Mesenchymal stem cell (in vitro differentiated cells and primary cell): ENCODE measurements around the gene PCNX3. TPM values are rescaled to one million over a fixed set of nuclear protein-coding genes. Genes with fewer than 3 reads are reported as not detected.

ENCODE experiments used
- DNase-seq: peaks from one replicate; pipeline ENCODE4 v3.0.0-alpha.2; 2013
- H2AFZ ChIP-seq: one replicate; pipeline ENCODE4 v1.6.1; 2013; ENCODE audit warnings: low read depth, mild to moderate bottlenecking, control low read depth, inconsistent platforms, low read length, moderate library complexity
- H2AK5ac ChIP-seq: 2 replicates; pipeline ENCODE4 v1.6.1; 2013; ENCODE audit warnings: low read length, moderate library complexity, mild to moderate bottlenecking, inconsistent platforms; ENCODE audit not compliant: severe bottlenecking
- H2BK120ac ChIP-seq: one replicate; pipeline ENCODE4 v1.6.1; 2013; ENCODE audit warnings: low read depth, mild to moderate bottlenecking, inconsistent platforms, low read length, moderate library complexity
- H2BK12ac ChIP-seq, 2 experiments: one replicate each; pipeline ENCODE4 v1.6.1; 2013; ENCODE audit warnings: inconsistent platforms in 2 of 2, low read length in 2 of 2, mild to moderate bottlenecking in 2 of 2, moderate library complexity in 2 of 2, control low read depth in 1 of 2
- H2BK15ac ChIP-seq: one replicate; pipeline ENCODE4 v1.6.1; 2013; ENCODE audit warnings: mild to moderate bottlenecking, low read depth, inconsistent platforms; ENCODE audit not compliant: poor library complexity, severe bottlenecking
- H2BK5ac ChIP-seq: 2 replicates; pipeline ENCODE4 v1.6.1; 2013; ENCODE audit warnings: low read depth, mild to moderate bottlenecking, low read length, control low read depth, inconsistent platforms; ENCODE audit not compliant: poor library complexity, severe bottlenecking
- H3K14ac ChIP-seq, 2 experiments: one replicate each; pipeline ENCODE4 v1.6.1; 2013; ENCODE audit warnings: inconsistent platforms in 2 of 2, low read length in 2 of 2, control low read depth in 1 of 2, mild to moderate bottlenecking in 1 of 2, moderate library complexity in 1 of 2
- H3K18ac ChIP-seq, 2 experiments: one replicate each; pipeline ENCODE4 v1.6.1; 2013; ENCODE audit warnings: inconsistent platforms in 2 of 2, low read length in 2 of 2, control low read depth in 1 of 2, low read depth in 1 of 2, mild to moderate bottlenecking in 1 of 2
- H3K23ac ChIP-seq, 2 experiments: one replicate each; pipeline ENCODE4 v1.6.1; 2013; ENCODE audit warnings: inconsistent platforms in 2 of 2, low read length in 2 of 2, mild to moderate bottlenecking in 2 of 2, moderate library complexity in 2 of 2, control low read depth in 1 of 2
- H3K27ac ChIP-seq: 2 replicates; pipeline ENCODE4 v1.5.1; 2013; ENCODE audit warnings: mild to moderate bottlenecking, moderate library complexity, low read length, control low read depth, inconsistent platforms; ENCODE audit not compliant: poor library complexity, severe bottlenecking
- H3K27me3 ChIP-seq, 2 experiments: 2 replicates each; pipeline versions ENCODE4 v1.6.1 to v1.7.0; 2013; ENCODE audit warnings: low read length in 2 of 2, mild to moderate bottlenecking in 2 of 2, moderate library complexity in 2 of 2, control low read depth in 1 of 2, inconsistent platforms in 1 of 2; ENCODE audit not compliant: control insufficient read depth in 1 of 2, insufficient read depth in 1 of 2
- H3K36me3 ChIP-seq, 2 experiments: 2 replicates each; pipeline versions ENCODE4 v1.6.1 to v1.7.0; 2013; ENCODE audit warnings: low read length in 2 of 2, control low read depth in 1 of 2, inconsistent platforms in 1 of 2, low read depth in 1 of 2, mild to moderate bottlenecking in 1 of 2; ENCODE audit not compliant: insufficient read depth in 2 of 2, control insufficient read depth in 1 of 2
- H3K4ac ChIP-seq, 2 experiments: one replicate each; pipeline ENCODE4 v1.6.1; 2013; ENCODE audit warnings: inconsistent platforms in 2 of 2, low read length in 2 of 2, mild to moderate bottlenecking in 2 of 2, moderate library complexity in 2 of 2, control low read depth in 1 of 2, low read depth in 1 of 2
- H3K4me1 ChIP-seq: 2 replicates; pipeline ENCODE4 v1.6.1; 2013; ENCODE audit warnings: low read depth, low read length, control low read depth; ENCODE audit not compliant: control insufficient read depth, insufficient read depth
- H3K4me2 ChIP-seq: 2 replicates; pipeline ENCODE4 v1.6.1; 2013; ENCODE audit warnings: low read length, mild to moderate bottlenecking, inconsistent platforms; ENCODE audit not compliant: poor library complexity, severe bottlenecking
- H3K4me3 ChIP-seq, 2 experiments: 2 replicates each; pipeline versions ENCODE4 v1.5.1 to v1.7.0; 2013; ENCODE audit warnings: low read length in 2 of 2, mild to moderate bottlenecking in 2 of 2, control low read depth in 1 of 2, low read depth in 1 of 2; ENCODE audit not compliant: insufficient read depth in 1 of 2
- H3K79me1 ChIP-seq: replicated peaks from 2 replicates; pipeline ENCODE4 v1.6.1; 2013; ENCODE audit warnings: mild to moderate bottlenecking, control low read depth, low read length, inconsistent platforms; ENCODE audit not compliant: poor library complexity, severe bottlenecking
- H3K9ac ChIP-seq: 2 replicates; pipeline ENCODE4 v1.7.0; 2013; ENCODE audit warnings: mild to moderate bottlenecking, low read length, moderate library complexity
- H3K9me3 ChIP-seq: 2 replicates; pipeline ENCODE4 v1.7.0; 2013; ENCODE audit warnings: mild to moderate bottlenecking, low read length; ENCODE audit not compliant: control insufficient read depth
- H4K8ac ChIP-seq: one replicate; pipeline ENCODE4 v1.6.1; 2013; ENCODE audit warnings: inconsistent platforms, mild to moderate bottlenecking, low read length, moderate library complexity
- H4K91ac ChIP-seq: one replicate; pipeline ENCODE4 v1.6.1; 2013; ENCODE audit warnings: mild to moderate bottlenecking, low read length, inconsistent platforms
- WGBS: methylation state at CpG from one replicate; pipeline ENCODE4 v1.1.7; 2013; ENCODE audit warnings: mixed read lengths; 5-methylcytosine and 5-hydroxymethylcytosine counted together
- small RNA-seq: library from polyadenylated mRNA; stranded (forward); fragments of <200 nt; extraction: miRNeasy Mini kit (QIAGEN cat#:217004); gene quantifications from one replicate; pipeline ENCODE3, GENCODE V24; 2013; ENCODE audit warnings: low read depth

Gene PCNX3

DNA sequence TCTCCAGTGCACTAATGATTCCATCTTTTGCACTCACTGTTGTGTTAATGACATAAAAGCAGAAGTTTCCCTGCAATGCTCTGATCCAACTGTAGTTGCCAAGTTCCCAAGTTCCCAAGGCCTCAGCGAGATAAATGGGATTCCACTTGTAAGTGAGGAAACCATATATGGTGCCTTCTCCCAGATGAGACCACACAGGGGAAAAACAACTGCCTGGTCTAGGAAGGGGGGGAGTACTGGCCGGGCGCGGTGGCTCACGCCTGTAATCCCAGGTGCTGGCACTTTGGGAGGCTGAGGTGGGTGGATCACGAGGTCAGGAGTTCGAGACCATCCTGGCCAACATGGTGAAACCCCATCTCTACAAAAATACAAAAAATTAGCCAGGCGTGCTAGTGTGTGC lies 70.4 kb downstream of the PCNX3 start:
- Histone ChIP-seq H3K4ac (no peak overlapping the region), H3K4me1 (no peaks in the 10 kb centered on the region), H2BK12ac (no peak overlapping the region), H3K23ac (no peak overlapping the region), H3K9me3 (no peaks in the 10 kb centered on the region), H4K8ac (no peak overlapping the region), H3K4me2 (no peak overlapping the region), H4K91ac (no peak overlapping the region), H3K27me3 (peaks cover 23 to 24% of the 10 kb centered on the region in 2 experiments), H3K4me3 (no peak overlapping the region), H3K36me3 (no peaks in the 10 kb centered on the region), H2AFZ (no peak overlapping the region), H3K27ac (no peak overlapping the region), H3K18ac (no peak overlapping the region), H3K79me1 (no peaks in the 10 kb centered on the region), H2AK5ac (no peak overlapping the region), H2BK5ac (no peak overlapping the region), H3K14ac (no peak overlapping the region), H2BK15ac (no peak overlapping the region), H3K9ac (no peak overlapping the region), H2BK120ac (no peak overlapping the region)
- DNase-seq, result no peak
- WGBS, result 93% methylated on average over 3 of the region's 8 CpGs

Small RNAs within 50 kb of the gene (small RNA-seq; reads per million reads assigned to genes)
- gene MIR4489, result not detected
- 1.4 reads per million for gene MIR4690
